Brain microvascular endothelial cell (primary cell): ENCODE results near the gene SECTM1.

Source experiments
- DNase-seq: peaks from one replicate; pipeline ENCODE4 v3.0.0-alpha.2; 2020
- H3K27ac ChIP-seq: fragments of 250-450 bp; sonication (Bioruptor Pico); 2 replicates; pipeline ENCODE4 v1.5.1; 2020; ENCODE audit warnings: mild to moderate bottlenecking, moderate library complexity
- H3K27me3 ChIP-seq: fragments of 250-450 bp; sonication (Bioruptor Pico); replicated peaks from 2 replicates; pipeline ENCODE4 v1.5.1; 2020; ENCODE audit warnings: mild to moderate bottlenecking
- H3K36me3 ChIP-seq: fragments of 250-450 bp; sonication (Bioruptor Pico); replicated peaks from 2 replicates; pipeline ENCODE4 v1.5.1; 2020; ENCODE audit warnings: mild to moderate bottlenecking
- H3K4me3 ChIP-seq: 2 replicates; pipeline ENCODE4 v1.5.1; 2011; ENCODE audit warnings: low read depth, mild to moderate bottlenecking, control low read depth, low read length, moderate library complexity
- in situ Hi-C: cut with HindIII; loops from 2 replicates; pipeline ENCODE4 v1.10.0; 2017; ENCODE audit warnings: low sequenced_read_pairs, low pct_ligation_motif_present
- TF ChIP-seq, protein P1 (sequence below): IDR thresholded peaks from 2 replicates; pipeline ENCODE4 v1.5.1; 2011; ENCODE audit warnings: low read depth, mild to moderate bottlenecking, moderate library complexity, low read length, control low read depth, inconsistent platforms; ENCODE audit errors: missing control alignments

Gene SECTM1

DNA sequence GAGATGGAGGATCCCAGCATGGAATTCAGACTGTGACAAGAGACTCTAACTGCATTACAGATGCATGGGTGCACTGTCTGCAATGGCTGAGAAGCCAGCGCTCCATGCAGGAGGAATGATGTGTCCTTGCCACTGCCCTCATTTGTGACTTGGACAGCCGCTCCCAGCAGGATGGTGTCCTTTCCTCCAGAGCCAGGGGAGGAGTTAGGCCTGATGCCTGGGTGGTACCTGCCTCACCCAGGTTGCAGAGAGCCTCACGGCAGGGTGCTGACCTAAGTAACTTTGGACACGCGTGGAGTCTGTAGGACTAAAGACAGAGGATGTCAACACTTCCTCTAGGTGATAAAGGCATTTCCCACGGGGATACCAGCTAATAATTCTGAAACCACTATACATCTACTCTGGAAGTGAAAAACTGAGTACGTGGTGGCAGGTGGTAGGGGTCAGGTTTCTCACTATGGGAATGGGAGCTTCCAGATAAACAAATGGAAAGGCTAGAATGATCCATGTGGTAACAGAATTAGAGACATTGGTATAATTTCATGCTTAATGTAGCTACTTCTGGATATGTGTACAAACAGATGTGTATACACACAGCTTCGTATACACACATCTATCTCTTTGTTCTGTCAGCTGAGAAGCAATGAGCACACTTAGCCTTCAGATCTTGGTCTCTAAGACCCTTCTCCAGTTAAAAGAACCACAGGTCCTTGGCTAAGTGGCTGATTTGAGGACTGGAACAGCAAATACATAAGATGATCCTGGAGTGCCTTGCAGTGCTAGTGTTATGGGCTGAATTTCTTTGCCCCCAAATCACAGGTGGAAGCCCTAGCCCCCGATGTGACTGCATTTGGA is 46.3 kb downstream of the SECTM1 start:
- Histone ChIP-seq H3K36me3 (no peaks in the 10 kb centered on the region), H3K27me3 (no peaks in the 10 kb centered on the region), H3K27ac (peak overlapping the region; percentile 67), H3K4me3 (no peak overlapping the region)
- TF ChIP-seq, protein P1, sequence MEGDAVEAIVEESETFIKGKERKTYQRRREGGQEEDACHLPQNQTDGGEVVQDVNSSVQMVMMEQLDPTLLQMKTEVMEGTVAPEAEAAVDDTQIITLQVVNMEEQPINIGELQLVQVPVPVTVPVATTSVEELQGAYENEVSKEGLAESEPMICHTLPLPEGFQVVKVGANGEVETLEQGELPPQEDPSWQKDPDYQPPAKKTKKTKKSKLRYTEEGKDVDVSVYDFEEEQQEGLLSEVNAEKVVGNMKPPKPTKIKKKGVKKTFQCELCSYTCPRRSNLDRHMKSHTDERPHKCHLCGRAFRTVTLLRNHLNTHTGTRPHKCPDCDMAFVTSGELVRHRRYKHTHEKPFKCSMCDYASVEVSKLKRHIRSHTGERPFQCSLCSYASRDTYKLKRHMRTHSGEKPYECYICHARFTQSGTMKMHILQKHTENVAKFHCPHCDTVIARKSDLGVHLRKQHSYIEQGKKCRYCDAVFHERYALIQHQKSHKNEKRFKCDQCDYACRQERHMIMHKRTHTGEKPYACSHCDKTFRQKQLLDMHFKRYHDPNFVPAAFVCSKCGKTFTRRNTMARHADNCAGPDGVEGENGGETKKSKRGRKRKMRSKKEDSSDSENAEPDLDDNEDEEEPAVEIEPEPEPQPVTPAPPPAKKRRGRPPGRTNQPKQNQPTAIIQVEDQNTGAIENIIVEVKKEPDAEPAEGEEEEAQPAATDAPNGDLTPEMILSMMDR: no peak
- in situ Hi-C loops: no loop called here
- no peak for DNase-seq

DNA sequence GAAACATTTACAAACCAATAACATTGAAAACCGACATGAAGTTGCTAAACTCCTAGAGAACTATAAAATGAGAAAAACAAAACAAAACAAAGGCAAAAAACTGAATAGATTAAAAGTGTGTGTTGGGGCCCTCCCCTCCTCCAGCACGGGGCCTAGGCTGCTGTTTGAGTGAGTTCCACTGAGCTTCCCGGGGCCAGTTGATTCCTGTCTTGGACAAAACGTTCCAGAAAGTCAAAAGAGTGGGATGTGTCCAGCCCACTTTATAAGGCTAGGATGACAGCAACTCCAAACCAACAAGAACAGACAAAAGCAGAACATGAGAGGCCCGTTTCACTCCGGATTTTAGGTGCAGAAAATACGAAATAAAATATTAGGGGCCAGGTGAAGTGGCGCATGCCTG is 48.4 kb downstream of the SECTM1 start:
- TF ChIP-seq, protein P1: no peak
- in situ Hi-C loops: no loop called here
- Histone ChIP-seq H3K27ac (no peak overlapping the region), H3K36me3 (no peaks in the 10 kb centered on the region), H3K27me3 (no peaks in the 10 kb centered on the region), H3K4me3 (no peak overlapping the region)
- DNase-seq: no peak

DNA sequence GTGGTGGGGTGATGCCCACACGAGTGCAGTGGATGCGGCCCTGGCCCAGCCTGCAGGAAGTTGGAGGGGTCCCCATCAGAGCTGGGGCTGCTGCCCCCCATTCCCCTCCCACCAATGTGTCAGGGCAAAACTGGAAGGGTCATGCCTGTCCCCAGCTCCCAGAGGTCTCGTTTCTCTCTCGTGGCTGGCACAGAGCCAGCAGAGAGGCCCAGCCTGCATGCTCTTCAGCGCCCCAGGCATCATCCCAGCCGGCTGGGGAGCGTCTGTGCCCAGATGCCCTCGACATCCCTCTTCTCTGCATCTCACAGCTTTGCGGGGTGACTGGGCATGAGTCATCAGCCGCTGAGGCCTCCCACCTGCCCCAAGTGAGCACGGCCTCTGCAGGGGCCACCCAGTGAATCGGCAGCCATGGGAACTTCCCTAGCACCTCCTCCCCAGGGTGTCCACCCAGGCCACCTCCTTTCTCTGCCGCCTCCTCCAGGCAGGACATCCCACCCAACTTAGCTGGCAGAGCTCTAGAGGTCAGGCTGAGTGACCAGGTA is 50.3 kb downstream of the SECTM1 start:
- in situ Hi-C loops: no loop called here

DNA sequence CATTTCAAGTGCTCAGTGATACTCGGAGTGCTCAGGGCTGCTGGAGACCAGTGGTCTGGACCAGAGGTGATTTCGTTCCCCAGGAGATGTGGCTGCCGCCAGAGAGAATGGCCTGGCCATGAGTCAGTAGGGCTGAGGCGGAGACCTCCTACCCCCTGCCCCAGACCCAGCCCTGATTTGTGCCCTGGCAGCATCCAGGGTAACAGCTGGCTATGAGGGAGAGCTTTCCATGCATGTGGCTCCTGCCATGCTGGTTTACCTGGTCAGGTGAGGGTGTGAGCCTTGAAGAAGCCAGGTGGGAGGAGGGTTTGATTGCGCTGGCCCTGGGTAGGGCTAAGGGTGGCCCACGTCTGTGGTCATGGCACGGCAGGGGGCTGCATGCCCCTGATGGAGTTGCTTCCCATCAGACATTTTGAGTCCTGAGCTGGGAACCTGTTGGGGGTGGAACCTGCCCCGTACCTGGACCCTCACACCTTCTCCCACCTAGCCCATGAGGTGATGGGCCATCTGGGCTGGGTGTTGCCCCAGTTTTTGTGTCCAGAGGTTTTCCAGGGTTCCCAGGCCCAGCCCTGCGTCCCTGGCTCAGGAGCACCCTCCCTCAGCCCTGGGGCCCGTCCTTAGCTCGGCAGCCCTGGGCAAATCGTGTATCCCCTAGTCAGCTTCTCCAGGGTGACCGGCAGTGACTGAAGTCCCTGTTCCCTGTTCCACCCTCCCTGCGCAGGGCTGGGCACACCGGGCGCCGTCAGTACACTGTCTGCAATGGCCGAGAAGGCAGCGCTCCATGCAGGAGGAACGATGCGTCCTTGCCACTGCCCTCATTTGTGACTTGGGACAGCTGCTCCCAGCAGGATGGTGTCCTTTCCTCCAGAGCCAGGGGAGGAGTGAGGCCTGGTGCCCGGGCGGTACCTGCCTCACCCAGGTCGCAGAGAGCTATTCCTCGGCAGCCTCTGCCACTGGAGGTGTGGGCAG is 51.0 kb downstream of the SECTM1 start:
- TF ChIP-seq, protein P1: no peak
- no peak overlapping the region for H3K4me3 ChIP-seq
- H3K27ac ChIP-seq: no peak overlapping the region
- no peaks in the 10 kb centered on the region for H3K27me3 ChIP-seq
- no peaks in the 10 kb centered on the region for H3K36me3 ChIP-seq
- no peak for DNase-seq
- in situ Hi-C loops: no loop called here

More for the DNA sequence above, 50.3 kb downstream of the SECTM1 start:
- TF ChIP-seq, protein P1: no peak
- peak; percentile 70 for DNase-seq
- Histone ChIP-seq H3K27me3 (no peaks in the 10 kb centered on the region), H3K36me3 (no peaks in the 10 kb centered on the region), H3K27ac (no peak overlapping the region), H3K4me3 (no peak overlapping the region)

DNA sequence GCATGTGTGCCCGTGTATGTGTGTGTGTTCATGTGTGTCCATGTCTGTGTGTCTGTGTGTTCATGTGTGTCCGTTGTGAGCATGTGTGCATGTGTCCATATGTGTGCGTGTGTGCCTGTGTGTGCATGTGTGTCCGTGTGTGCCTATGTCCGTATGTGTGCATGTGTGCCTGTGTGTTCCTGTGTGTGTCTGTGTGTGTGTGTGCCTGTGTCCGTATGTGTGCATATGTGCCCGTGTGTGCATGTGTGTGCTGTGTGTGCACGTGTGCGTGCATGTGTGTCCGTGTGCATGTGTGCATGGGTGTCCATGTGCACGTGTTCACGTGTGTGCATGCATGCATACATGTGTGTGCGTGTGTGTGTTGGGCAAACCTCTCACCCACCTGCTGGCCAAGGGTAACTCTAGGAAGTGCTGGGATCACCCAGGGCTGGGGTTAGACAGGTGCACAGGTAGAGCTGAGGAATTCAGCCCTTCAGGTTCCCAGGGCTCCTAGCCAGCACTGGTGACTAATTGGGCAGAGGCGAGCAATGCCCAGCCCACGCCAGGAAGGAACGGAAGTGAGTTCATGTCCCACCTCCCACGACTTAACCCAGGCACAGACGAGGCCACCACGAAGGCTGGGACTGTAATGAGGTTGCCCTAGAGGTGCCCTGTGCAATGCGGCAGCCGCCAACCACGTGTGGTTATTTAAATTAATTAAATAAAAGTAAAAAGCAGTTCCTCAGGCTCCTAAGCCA is 51.9 kb downstream of the SECTM1 start:
- Histone ChIP-seq H3K27ac (no peak overlapping the region), H3K27me3 (no peaks in the 10 kb centered on the region), H3K4me3 (no peak overlapping the region), H3K36me3 (no peaks in the 10 kb centered on the region)
- TF ChIP-seq, protein P1: no peak
- in situ Hi-C loops: no loop called here
- no peak for DNase-seq
